HG02798 (cell line): ENCODE data around the gene RPAP3.
A peak's percentile ranks its signal among the peaks of the same experiment; 100 is the strongest.
"Not testable (repeated sequence)": the region's sequence is repeated elsewhere in the genome, so short reads cannot be mapped to it uniquely, and the experiment has no call there.

Source experiments
- ATAC-seq: cut with Tn5 transposase; IDR thresholded peaks from one replicate; pipeline ENCODE4 v1.9.1; 2021; ENCODE audit warnings: mild to moderate bottlenecking; ENCODE audit not compliant: unreplicated experiment, poor library complexity

RPAP3 gene

DNA sequence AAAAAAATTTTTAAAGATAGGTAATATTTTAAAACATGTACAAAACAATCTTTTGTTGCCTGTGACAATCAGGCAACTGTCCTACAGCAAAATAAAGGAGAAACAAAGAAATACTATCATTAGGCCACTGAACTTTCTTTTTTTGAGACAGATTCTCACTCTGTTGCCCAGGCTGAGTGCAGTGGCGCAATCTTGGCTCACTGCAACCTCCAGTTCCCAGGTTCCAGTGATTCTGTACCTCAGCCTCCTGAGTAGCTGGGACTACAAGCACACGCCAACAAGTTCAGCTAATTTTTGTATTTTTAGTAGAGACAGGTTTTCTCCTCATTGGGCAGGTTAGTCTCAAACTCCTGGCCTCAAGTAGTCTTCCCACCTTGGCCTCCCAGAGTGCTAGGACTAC, 16.6 kb downstream of the RPAP3 start:
- no peak for ATAC-seq

DNA sequence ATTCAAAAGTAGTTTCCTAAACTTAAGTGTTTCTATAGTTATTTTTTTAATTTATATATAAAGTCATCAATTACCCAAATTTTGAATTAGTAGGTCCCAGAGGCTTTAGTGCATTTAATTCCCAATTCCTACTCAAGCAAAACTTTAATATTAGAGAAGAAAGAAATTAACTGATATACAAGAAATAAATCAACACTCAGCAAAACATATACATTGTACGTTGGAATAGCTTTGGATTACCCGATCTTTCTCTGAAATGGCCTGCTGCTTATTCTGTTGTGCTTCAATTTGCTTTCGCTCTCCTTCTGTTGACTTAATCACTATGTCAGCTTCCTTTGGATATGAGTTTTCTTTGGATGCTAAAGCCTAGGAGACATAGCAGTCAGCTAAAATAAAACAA, 18.2 kb downstream of the RPAP3 start:
- ATAC-seq: no peak

DNA sequence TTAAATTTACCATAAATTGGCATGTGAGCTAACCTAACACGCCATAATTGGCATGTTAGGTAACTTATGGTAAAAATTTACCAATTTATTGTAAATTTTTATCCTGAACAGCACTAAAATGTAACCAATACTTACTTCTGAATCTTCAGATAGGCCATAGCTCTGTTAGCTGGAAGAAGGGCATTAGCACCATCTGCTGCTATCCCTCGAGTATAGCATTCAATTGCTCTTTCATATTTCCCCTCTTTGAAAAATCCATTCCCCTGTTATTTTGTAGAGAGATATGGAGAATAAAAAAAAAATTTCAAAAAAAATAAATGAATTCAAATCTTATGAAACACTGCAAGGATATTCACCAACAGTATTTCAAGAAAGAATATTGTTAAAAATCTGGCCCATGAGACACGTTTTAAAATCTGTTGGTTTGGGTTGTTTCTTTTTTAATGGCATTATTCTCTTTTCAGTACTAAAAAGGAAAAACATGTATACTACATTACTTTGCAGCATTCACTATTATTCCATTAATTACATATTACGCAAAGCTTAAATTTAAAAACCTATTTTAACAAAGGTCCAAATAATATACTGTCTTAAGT, 19.1 kb downstream of the RPAP3 start:
- ATAC-seq: no peak

DNA sequence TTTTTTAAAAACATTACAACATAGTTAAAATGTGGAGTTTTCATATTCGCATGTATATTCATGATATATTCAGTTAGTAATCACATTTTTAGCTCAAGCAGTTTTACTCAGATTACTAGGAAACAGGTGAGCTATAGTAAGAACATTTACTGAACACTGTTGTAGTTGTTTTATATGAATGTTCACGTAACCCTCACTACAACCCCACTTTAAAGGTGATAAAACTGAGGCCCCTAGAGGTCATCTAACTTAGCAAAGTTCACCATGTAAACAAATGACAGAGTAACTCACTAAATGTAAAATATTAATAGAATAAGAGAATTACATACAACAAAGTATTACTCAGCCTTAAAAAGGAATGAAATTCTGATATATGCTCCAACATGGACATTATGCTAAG, 26.0 kb downstream of the RPAP3 start:
- ATAC-seq: no peak

DNA sequence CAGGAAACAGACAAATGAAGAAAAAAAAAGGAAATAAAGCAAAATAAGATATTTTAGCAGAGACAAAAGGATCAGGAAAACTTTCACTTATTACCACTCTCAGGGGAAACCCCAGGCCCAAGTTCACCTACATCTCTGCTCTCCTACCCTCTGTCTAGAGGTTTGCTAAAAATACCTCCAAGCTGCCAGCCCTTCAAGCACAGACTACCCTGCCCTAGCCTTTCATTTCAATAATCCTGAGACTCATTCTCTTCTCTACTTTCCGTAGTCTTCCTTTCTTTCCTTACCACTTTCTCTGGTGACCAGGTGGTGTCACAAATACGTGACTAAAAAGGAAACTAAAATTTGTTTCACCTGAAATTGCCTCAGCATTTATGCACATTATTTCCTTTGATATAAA, 33.8 kb downstream of the RPAP3 start:
- ATAC-seq: no peak

DNA sequence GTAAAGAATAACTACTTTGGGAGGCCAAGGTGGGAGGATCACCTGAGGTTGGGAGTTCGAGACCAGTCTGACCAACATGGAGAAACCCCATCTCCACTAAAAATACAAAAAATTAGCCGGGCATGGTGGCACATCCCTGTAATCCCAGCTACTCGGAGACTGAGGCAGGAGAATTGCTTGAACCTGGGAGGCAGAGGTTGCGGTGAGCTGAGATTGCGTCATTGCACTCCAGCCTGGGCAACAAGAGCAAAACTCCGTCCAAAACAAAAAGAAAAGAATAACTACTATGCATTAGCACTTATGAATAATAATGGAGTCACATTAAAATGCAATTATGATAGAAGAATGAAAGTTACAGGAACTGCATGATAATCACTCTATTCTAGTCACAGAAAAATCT, 37.9 kb downstream of the RPAP3 start:
- not testable (repeated sequence) for ATAC-seq

DNA sequence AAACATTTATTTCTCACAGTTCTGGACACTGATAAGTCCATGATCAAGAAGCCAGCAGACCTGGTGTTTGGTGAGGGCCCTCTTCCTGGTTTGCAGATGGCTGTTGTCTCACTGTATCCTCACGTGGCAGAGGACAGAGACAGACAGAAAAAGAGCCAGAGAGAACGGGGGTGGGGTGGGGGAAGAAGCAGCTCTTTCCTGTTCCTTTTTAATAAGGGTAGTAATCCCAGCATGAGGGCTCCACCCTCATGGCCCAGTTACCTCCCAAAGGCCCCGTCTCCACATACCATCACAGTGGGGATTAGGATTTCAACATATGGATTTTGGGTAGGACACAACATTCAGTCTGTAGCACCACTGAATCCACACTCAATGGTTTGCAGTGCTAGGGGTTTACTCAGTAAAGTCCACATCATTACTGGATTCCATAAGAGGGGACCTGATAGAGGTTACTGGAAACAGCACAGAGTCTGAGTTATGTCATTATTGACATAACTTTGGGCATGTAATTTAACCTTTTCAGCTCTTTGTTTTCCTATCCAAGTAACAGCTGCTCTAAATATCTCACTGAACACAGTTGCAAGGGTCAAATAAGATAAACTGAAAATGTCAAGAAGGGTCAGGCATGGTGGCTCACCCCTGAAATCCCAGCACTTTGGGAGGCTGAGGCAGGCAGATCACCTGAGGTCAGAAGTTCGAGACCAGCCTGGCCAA, 53.2 kb downstream of the RPAP3 start:
- no peak for ATAC-seq

DNA sequence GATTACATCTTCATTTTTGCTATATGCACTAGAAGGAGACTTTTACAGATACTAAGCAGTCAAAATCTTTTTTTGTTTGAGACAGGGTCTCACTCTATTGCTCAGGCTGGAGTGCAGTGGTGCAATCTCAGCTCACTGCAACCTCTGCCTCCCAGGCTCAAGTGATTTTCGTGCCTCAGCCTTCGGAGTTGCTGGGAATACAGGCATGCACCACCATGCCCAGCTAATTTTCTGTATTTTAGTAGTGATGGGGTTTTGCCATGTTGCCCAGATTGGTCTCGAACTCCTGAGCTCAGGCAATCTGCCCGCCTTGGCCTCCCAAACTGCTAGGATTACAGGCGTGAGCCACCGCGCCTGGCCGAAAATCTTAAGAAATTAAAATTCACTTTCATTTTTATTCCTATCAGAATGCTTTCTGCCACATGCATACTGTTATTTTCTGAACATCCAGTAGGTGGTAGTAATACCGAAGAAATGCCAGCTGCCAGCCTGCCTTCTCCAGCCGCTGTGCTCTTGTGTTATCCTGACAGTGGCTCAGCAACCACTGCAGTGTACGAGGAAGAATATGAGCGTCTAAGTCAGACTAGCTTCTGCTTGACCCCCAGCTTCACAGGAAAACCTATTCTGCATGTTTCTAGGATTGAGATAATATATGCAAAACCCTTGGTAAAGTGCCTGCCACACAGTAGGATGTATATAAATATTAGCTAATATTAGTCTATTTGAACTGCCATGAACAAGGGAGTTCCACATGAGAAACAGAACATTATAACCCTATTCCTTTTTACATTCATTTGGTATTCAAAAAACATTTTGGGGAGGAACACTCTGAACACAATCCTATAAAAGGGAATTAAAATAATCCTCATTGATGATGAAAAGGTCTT, 54.2 kb downstream of the RPAP3 start:
- ATAC-seq: peak; percentile 79

DNA sequence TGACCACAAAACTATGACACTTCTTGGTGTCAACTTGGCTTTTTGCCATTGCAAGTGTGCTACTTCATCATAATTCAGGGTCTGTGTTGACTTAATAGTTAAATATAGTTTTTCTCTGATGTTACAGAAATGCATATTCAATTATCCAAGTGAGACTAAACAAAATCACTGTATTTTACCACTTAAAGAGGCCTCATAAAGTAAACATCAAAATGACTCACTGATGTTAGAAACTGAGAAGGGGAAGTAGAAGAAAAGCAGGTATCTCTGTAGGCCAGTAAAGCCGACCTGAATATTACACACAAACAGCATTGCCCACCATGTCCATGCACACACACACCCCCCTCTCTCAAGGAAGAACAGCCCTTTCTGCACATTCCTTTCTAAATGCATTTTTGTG, 55.4 kb downstream of the RPAP3 start:
- peak; percentile 72 for ATAC-seq

DNA sequence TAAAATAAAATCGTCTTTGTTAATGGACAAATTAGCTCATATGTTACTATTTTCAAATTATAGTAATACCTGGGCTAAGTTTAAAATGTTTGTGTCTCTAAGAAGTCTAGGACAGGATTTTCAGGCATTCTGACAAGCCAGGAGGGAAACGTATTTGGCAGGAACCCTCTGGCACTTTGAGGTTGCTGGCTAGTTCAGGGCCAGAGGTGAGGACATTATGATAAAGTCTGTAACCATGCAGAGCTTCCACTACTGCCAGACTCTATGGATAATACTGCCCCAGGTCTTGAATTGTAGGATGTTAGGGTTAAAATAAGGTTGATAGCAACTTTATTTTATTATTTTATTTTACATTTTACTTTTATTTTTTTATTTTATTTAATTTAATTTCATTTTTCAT, 56.4 kb downstream of the RPAP3 start:
- ATAC-seq: no peak

DNA sequence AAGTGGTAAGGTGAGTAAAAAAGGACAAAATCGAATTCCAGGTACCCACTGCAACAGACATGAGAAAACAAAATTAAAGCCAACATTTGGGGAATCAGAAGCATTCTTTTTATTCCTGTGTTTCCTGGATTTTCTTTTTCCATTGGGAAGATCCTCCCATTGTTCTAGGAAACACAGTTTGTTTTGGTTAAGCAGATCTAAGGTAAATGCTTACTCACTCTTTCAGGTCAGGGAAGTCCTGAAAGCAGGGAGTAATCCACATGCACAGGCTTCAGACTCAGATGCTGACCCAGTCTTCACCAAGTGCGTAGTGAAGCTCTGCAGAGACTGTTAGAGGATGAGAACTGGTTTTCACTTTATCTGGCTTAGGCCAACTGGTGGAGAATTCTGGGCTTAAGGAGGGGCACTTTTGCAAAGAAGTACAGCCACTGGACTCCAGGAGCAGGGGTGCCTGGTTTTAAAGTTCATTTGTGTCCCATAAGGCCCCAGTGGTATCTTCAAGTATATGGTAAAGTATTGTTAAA, 57.7 kb downstream of the RPAP3 start:
- ATAC-seq: no peak

DNA sequence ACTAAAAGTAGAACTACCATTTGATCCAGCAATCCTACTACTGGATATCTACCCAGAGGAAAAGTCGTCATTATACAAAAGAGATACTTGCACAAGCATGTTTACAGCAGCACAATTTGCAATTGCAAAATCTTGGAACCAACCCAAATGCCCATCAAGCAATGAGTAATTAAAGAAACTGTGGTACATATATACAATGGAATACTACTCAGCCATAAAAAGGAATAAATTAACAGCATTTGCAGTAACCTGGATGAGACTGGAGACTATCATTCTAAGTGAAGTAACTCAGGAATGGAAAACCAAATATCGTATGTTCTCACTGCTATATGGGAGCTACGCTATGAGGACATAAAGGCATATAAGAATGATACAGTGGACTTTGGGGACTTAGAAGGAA, 63.5 kb downstream of the RPAP3 start:
- ATAC-seq: not testable (repeated sequence)

DNA sequence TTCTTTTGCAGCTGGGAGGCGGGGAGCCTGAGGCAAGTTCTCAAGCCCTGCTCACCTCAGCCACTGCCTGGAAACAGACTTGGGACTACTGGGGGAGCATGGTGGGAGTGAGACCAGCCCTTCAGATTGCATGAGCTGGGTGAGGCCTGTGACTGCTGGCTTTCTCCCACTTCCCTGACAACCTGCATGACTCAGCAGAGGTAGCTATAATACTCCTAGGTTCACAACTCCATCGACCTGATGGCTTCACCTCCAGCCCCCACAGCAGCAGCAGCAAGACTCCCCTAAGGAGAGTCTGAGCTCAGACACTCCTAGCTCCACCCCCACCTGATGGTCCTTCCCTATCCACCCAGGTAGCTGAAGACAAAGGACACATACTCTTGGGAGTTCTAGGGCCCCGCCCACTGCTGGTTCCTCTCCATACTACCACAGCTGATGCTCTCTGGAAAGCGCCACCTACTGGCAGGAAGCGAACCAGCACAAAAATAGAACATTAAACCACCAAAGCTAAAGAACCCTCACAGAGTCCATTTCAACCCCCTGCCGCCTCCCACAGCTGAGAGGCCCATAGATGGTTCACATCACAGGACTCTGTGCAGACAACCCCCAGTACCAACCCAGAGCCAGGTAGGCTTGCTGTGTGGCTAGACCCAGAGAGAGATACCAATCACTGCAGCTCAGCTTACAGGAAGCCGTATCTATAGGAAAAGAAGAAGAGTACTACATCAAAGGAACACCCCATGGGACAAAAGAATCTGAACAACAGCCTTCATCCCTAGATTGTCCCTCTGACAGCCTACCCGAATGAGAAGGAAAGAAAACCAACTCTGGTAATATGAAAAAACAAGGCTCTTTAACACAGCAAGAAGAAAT, 68.7 kb downstream of the RPAP3 start:
- no peak for ATAC-seq

DNA sequence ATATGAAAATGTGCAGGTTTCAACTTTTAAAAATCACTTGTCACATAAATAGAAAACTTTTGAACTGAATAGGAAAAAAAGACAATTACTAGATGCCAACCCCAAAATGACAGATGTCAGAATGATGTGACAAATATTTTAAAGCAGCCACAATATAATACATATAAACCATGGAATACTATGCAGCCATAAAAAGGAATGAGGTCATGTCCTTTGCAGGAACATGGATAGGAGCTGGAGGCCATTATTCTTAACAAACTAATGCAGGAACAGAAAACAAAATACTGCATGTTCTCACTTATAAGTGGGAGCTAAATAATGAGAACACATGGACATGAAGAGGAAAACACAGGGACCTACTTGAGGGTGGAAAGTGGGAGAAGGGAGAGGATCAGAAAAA, 70.1 kb downstream of the RPAP3 start:
- not testable (repeated sequence) for ATAC-seq

DNA sequence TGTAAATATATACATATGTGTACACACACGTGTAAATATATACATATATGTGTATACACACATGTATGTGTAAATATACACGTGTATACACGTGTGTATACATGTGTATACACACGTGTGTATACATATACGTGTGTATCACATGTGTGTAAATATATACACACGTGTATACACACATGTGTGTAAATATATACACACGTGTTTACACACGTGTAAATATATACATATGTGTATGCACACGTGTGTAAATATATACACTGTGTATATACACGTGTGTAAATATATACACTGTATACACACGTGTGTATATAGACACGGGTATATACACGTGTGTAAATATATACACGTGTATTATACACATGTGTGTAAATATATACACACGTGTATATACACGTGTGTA, 71.7 kb downstream of the RPAP3 start:
- no peak for ATAC-seq

DNA sequence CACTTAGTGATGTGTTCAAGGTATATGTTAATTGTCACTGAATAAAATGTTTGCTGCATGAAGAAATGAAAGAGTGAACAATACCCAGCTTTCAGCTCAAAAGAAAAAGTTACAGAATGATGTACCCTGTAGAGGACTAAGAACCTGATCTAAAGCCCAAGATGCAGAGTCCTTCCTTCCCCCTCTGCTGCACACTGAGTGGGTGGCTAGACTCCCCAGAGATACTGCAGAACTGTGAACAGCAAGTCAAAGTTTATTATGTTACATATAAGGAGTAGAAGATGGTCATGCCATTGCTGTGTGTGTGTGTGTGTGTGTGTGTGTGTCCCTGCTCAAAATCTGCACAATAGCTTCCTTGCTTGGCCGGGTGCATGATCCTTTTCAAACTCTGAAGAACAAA, 83.9 kb downstream of the RPAP3 start:
- no peak for ATAC-seq

DNA sequence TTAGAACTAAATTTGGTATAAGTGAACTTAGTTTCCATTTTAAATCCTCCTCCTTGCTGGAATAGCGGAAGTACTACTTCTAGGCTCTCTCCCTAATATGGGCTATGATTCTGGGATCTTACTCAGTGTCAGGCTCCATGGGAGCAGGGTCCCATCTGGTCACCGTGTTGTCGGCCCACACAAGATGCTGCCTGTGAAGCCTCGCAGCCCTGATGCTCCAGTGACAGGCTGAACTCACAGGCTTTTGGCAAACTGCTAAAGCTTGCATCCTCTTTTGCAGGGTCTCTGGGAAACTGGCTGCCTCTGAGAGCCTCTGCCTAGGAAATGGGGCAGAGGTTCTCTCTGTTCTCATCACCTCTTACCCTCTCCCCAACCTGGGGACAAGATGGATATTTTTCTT, 88.4 kb downstream of the RPAP3 start:
- ATAC-seq: no peak

DNA sequence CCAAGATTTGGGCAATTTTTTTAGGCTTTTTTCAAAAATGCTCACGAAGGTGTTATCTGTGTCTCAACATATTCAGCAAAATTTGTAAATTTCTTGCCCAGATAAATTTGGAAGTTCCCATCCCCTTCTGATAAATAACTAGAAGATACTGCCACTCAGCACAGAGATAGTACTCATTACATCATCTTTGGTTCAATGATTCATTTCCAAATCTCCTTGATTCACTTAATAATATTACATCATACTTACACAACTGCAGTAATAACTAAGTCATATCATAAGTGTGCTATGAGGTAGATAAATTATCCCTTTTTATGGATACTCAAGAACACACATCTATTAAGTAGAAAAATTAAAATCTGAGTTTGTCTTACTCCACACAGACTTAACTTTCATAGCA, 89.4 kb downstream of the RPAP3 start:
- no peak for ATAC-seq

DNA sequence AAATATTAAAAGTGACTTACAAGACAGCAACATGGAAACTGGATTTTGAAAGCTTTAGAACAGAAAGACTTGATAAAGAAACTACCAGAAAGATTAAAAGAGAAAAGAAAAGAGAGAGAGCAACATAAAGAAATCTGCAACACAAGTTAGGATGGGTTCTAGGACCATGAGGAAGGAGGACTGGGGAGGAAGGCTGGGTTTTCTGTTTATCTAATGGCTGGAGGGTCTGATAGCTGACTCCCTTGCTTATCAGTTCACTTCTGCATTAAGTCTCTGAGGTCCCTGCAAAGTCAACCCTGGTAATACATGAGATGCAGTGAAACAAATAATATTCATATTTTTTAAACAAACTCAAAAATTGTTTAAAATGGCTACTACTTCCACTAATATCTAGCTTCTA, 90.1 kb downstream of the RPAP3 start:
- ATAC-seq: no peak

DNA sequence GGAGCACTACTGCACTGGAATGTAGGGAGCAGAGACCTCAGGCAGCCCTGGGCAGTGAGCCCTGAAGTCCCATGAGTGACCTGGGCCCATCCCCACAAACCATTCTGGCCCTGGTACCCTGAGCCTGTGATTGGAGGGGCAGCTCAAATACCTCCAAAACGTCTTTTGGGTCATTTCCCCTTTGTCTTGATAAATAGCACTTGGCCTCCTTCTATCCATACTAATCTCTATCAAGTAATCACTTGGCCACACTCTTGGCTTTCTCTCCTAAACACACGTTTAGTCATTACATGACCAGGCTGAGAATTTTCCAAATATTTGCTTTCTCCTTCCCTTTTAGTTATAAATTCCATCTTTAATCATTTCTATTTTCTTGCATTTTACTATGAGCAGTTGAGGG, 91.3 kb downstream of the RPAP3 start:
- ATAC-seq: no peak
